ENCODE data around the gene SCAF8. TPM values are rescaled to one million over a fixed set of nuclear protein-coding genes. Genes with fewer than 3 reads are reported as not detected.
"Not testable (repeated sequence)": the region's sequence is repeated elsewhere in the genome, so short reads cannot be mapped to it uniquely, and the experiment has no call there.

SCAF8 gene
- polyA plus RNA-seq, 6 donors from 2014 or later = 11.2 to 25.4 (median 14.0) TPM

DNA sequence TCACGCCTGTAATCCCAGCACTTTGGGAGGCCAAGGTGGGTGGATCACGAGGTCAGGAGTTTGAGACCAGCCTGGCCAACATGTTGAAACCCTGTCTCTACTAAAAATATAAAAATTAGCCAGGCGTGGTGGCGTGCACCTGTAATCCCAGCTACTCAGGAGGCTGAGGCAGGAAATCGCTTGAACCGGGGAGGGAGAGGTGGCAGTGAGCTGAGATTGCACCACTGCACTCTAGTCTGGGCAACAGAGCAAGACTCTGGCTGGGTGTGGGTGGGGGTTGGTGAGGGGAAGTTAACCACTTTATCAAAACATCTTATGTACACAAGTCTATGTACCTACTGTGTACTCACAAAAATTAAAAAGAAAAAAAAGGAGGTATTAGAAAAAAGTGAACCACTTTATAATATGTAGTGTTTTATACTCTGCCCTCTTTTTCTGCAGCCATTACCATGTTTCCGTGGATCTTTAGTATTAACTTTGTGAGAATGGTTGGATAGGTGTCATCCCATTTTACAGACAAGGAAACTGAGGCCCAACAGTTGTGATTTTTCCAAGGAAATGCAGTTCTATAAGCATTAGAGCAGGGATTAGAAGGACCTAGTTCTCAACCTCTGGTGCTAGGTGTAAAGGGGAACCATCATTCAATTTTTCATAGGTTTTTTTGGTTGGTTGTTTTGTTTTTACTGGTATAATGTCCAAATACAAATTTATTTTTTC, 11.0 kb downstream of the SCAF8 start:
- peaks cover 40 to 85% (median 57%) of the 10 kb centered on the region in 3 donors for H3K4me1 Mint-ChIP-seq
- ATAC-seq (ENCODE audit: low read depth in 2 of 2) = peak; percentile 39 to 45
- not testable (repeated sequence) for H3K27me3 Mint-ChIP-seq, H3K9me3 Mint-ChIP-seq, DNase-seq
- H3K36me3 Mint-ChIP-seq = peaks cover 7 to 13% of the 10 kb centered on the region in 2 donors
- peak overlapping the region in 6 of 8 donors; percentile 20 to 69 (median 51) for H3K4me3 Mint-ChIP-seq
- peak overlapping the region in 4 of 6 donors; percentile 29 to 67 (median 43) for H3K27ac Mint-ChIP-seq

DNA sequence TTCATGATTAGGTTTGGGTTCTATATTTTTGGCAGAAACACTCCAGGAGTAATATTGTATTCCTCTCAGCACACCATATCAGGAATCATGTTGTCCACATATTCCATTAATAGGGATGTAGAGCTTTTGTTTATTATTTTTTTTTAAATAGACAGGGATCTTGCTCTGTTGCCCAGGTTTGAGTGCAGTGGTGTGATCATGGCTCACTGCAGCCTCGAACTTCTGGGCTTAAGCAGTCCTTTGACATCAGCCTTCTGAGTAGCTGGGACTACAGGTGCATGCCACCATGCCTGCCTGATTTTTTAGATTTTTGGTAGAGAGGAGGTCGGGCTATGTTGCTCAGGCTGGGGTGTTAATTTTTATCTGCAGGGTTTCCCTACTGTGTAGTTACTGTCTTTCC, 12.0 kb downstream of the SCAF8 start:
- H3K27me3 Mint-ChIP-seq = no peaks in the 10 kb centered on the region
- H3K4me3 Mint-ChIP-seq = peak overlapping the region in 2 of 8 donors; percentile 20 to 31
- H3K4me1 Mint-ChIP-seq = peaks cover 44 to 85% (median 57%) of the 10 kb centered on the region in 3 donors
- H3K9me3 Mint-ChIP-seq = peaks cover 0 to 2% (median 0%) of the 10 kb centered on the region in 7 donors
- no peak for DNase-seq
- H3K36me3 Mint-ChIP-seq = peaks cover 7 to 13% of the 10 kb centered on the region in 2 donors
- ATAC-seq (ENCODE audit: low read depth in 2 of 2) = no peak
- H3K27ac Mint-ChIP-seq = peak overlapping the region in 3 of 6 donors; percentile 3 to 65 (median 31)

DNA sequence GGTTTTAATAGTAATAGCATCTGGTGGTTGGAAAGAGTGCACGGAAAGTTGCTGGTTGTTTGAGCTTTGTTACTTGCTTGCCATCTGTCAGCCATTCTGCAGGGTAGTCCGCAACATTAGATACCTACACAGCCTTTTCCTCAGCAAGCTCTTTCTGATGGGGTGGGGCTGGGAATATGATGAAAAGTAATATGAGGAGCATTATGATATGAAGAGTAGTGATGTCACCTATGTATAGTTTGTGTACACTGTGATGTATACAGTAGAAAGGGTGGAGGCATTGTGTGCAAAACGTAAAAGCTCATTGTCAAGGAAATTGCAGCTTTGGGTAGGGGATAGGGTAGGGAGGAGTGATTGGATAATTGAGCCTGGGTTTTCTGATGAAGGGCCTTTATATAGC, 16.1 kb downstream of the SCAF8 start:
- no peaks in the 10 kb centered on the region for H3K27me3 Mint-ChIP-seq
- peaks cover 0 to 8% of the 10 kb centered on the region in 2 donors for H3K36me3 Mint-ChIP-seq
- no peak for DNase-seq
- peak overlapping the region in 2 of 8 donors; percentile 14 to 42 for H3K4me3 Mint-ChIP-seq
- peak overlapping the region in 3 of 6 donors; percentile 15 to 36 (median 24) for H3K27ac Mint-ChIP-seq
- ATAC-seq (ENCODE audit: low read depth in 2 of 2) = no peak
- H3K9me3 Mint-ChIP-seq = peaks cover 0 to 2% (median 0%) of the 10 kb centered on the region in 7 donors
- H3K4me1 Mint-ChIP-seq = peaks cover 35 to 72% (median 52%) of the 10 kb centered on the region in 3 donors

DNA sequence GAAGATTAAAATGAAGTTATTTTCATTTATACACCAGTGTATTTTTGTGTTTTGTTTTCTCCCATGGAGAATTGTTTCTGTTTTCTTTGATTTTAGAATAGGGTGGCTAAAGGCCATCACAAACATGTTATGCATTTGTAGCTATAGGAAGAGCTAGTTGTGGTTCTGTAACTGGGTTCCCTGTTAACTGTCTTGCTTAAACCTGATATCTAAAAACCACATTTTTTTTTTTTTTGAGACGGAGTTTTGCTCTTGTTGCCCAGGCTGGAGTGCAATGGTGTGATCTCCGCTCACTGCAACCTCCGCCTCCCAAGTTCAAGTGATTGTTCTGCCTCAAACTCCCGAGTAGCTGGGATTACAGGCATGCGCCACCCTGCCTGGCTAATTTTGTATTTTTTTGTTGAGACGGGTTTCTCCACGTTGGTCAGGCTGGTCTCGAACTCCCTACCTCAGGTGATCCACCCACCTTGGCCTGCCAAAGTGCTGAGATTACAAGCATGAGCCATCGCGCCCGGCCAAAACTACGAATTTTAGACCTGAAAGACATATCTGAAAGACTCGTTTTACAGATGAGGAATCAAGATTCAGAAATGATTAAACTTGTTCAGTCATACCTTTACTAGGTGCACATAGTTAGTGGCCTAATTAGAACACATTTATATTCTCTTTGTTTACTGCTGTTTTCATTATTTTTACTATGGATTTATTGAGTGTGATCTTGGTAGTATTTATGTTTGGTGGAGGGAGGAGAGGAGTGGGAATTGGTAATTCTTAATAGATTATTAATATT, 18.0 kb downstream of the SCAF8 start:
- H3K4me1 Mint-ChIP-seq = peaks cover 39 to 61% (median 45%) of the 10 kb centered on the region in 3 donors
- no peak for ATAC-seq (ENCODE audit: low read depth in 2 of 2)
- no peaks in the 10 kb centered on the region for H3K27me3 Mint-ChIP-seq
- no peaks in the 10 kb centered on the region for H3K9me3 Mint-ChIP-seq
- H3K4me3 Mint-ChIP-seq = no peak overlapping the region
- no peaks in the 10 kb centered on the region for H3K36me3 Mint-ChIP-seq
- no peak for DNase-seq
- peak overlapping the region in 1 of 6 donors; percentile 38 for H3K27ac Mint-ChIP-seq

DNA sequence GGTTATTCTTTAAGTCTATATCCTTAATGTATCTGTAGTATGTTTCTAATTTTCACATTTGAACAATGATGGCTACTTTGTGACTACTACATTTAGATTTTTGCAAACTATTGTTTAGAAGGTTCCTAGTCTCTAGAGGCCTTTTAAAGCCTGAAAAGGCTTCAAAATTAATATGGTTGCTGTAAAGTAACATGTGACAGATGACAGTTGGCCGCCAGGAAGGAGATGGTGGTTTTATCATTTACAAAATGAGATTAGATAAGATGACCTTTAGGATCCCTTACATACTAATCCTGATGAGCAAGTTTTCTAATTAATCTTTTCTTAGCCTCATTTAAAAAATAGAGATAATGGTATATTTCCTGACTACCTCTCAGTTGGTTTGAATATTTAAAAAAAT, 18.8 kb downstream of the SCAF8 start:
- no peaks in the 10 kb centered on the region for H3K36me3 Mint-ChIP-seq
- H3K4me3 Mint-ChIP-seq = no peak overlapping the region
- DNase-seq (no peak), ATAC-seq (ENCODE audit: low read depth in 2 of 2) (no peak)
- no peaks in the 10 kb centered on the region for H3K27me3 Mint-ChIP-seq
- no peaks in the 10 kb centered on the region for H3K9me3 Mint-ChIP-seq
- no peak overlapping the region for H3K27ac Mint-ChIP-seq
- peaks cover 38 to 58% (median 51%) of the 10 kb centered on the region in 3 donors for H3K4me1 Mint-ChIP-seq

DNA sequence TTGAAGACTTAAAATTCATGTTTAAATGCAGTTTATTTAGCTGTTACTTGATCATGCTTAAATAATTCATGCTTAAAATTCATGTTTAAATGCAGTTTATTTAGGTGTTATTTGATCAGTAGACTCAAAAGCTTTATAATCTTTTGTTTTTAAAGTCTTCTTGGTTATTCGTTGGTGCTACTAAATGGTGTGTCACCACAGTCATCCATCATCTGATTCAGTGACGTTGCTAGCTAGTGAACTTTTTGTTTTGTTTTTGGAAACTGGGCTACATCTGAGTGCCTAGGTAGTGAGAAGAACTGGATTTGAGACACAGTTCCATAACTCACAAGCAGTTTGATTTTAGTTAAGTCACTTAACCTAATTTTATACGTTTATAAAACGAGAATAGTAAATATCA, 20.9 kb downstream of the SCAF8 start:
- Mint-ChIP-seq H3K4me1 (peaks cover 51 to 67% (median 65%) of the 10 kb centered on the region in 3 donors), H3K36me3 (peaks cover 5 to 7% of the 10 kb centered on the region in 2 donors), H3K27ac (peak overlapping the region in 3 of 6 donors; percentile 41 to 73 (median 72)), H3K4me3 (no peak overlapping the region), H3K9me3 (peaks cover 0 to 2% (median 0%) of the 10 kb centered on the region in 7 donors), H3K27me3 (no peaks in the 10 kb centered on the region)
- ATAC-seq (ENCODE audit: low read depth in 2 of 2) (peak in 1 of 2 donors; percentile 43), DNase-seq (no peak)

DNA sequence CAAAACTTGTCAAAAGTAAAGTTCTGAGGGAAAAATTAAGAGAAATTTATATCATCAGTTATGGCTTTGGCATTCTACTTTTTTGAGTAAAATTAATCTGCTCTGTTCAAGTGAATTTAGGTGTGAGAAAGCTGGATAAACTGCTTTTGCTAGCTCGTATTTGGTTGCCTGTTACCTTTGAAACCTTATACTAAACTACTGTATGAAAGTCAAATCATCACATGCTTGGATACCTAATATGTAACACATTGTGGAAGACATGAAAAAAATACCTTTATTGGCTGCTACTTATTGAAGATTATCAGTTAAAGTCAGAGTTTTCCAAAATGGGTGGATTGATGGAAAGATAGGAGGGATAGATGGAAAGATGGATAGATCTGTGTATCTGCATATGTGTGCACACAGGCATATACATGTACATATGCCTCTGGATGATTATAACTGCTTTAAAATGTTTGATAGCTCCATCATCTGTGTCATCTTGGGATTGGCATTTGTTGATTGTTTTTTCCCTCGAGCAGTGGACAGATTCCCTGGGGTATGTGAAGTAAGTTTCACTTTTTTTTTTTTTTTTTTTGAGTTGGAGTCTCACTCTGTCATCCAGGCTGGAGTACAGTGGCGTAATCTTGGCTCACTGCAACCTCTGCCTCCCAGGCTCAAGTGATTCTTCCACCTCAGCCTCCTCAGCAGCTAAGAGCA, 24.3 kb downstream of the SCAF8 start:
- DNase-seq (no peak), ATAC-seq (ENCODE audit: low read depth in 2 of 2) (no peak)
- H3K27ac Mint-ChIP-seq = peak overlapping the region in 2 of 6 donors; percentile 36 to 71
- H3K27me3 Mint-ChIP-seq = no peaks in the 10 kb centered on the region
- peaks cover 6 to 9% of the 10 kb centered on the region in 2 donors for H3K36me3 Mint-ChIP-seq
- H3K4me1 Mint-ChIP-seq = peaks cover 44 to 53% (median 49%) of the 10 kb centered on the region in 3 donors
- no peak overlapping the region for H3K4me3 Mint-ChIP-seq
- peaks cover 0 to 2% (median 0%) of the 10 kb centered on the region in 7 donors for H3K9me3 Mint-ChIP-seq

DNA sequence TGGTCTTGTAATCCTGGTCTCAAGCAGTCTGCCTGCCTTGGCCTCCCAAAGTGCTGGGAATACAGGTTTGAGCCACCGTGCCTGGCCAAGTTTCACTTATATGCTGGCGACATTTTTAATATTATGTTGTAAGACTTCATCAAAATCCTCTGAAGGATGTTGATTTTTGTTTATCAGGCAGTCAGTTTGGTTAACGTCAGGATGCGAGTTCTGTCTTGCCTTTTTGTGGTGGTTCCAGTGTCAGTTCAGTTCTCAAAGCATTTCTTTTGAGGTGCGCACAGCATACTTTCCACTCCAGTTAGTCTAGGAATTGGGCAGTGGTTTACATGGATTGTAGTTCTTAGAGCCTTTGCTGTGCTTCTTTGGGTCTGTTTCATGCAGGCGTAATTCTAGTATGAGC, 24.9 kb downstream of the SCAF8 start:
- H3K4me3 Mint-ChIP-seq = peak overlapping the region in 1 of 8 donors; percentile 42
- no peak for DNase-seq
- H3K4me1 Mint-ChIP-seq = peaks cover 48 to 58% (median 53%) of the 10 kb centered on the region in 3 donors
- H3K27ac Mint-ChIP-seq = peak overlapping the region in 1 of 6 donors; percentile 36
- no peak for ATAC-seq (ENCODE audit: low read depth in 2 of 2)
- peaks cover 6 to 9% of the 10 kb centered on the region in 2 donors for H3K36me3 Mint-ChIP-seq
- H3K9me3 Mint-ChIP-seq = peaks cover 0 to 2% (median 0%) of the 10 kb centered on the region in 7 donors
- H3K27me3 Mint-ChIP-seq = no peaks in the 10 kb centered on the region

DNA sequence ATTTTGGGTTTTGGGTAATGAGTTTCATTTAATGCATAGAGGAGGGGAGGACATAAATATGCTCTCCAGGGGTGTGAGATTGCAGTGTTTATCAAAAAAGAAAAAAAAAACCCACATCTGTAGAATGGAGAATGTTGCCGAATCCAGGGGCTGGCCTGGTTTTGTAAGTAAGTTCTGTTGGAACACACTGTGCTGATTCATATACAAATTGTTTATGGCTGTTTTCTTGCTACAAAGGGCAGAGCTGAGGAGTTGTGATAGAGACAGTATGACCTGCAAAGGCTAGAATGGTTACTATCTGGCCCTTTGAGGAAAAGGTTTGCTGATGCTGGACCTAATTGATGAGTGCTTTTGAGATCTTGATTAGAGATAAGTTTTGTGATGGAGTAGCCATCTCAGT, 30.4 kb downstream of the SCAF8 start:
- Mint-ChIP-seq H3K27me3 (no peaks in the 10 kb centered on the region), H3K9me3 (peaks cover 0 to 3% (median 0%) of the 10 kb centered on the region in 7 donors), H3K27ac (peak overlapping the region in 4 of 6 donors; percentile 5 to 58 (median 22)), H3K4me3 (peak overlapping the region in 1 of 8 donors; percentile 10), H3K36me3 (peaks cover 5 to 6% of the 10 kb centered on the region in 2 donors), H3K4me1 (peaks cover 48 to 64% (median 62%) of the 10 kb centered on the region in 3 donors)
- ATAC-seq (ENCODE audit: low read depth in 2 of 2) (no peak), DNase-seq (no peak)

DNA sequence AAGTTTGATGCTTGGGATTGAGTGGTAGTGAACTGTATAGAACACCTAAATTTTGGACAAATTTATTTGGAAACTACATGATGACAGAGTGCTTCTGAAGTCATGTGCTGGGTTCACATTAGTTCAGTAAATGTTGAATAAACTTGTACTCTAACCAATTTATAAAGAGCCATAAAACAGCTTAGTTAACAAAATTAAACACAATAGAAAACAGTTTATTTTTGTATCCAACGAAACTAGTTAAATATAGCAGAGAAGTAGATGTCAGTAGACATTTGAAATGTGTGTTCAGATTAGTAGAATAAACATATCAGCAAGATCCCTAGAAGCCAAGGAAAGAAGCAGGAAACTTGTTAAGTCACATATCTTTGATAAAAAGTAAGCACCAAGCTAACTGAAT, 32.1 kb downstream of the SCAF8 start:
- DNase-seq (no peak), ATAC-seq (ENCODE audit: low read depth in 2 of 2) (no peak)
- H3K4me3 Mint-ChIP-seq = peak overlapping the region in 1 of 8 donors; percentile 25
- H3K27me3 Mint-ChIP-seq = no peaks in the 10 kb centered on the region
- peaks cover 53 to 69% (median 68%) of the 10 kb centered on the region in 3 donors for H3K4me1 Mint-ChIP-seq
- peaks cover 0 to 1% (median 0%) of the 10 kb centered on the region in 7 donors for H3K9me3 Mint-ChIP-seq
- no peak overlapping the region for H3K27ac Mint-ChIP-seq
- no peaks in the 10 kb centered on the region for H3K36me3 Mint-ChIP-seq

DNA sequence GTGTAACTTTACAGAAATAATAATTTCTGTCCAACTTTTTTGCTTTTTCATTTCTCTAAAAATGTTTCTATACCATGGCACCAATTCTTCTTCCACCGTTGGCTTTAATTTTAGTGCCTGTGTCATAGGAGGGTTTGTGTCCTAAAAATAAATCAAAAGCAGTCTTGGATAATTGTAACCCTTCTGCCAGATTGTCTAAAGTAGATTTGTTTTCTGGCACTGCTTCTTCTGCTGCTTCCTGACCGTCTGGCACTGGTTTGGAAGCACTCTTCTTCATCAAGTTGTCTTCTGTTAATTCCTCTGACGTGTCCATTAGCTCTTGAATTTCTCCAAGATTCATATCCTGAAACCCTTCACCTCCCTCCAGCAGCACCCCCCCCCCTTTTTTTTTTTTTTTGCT, 33.1 kb downstream of the SCAF8 start:
- H3K4me3 Mint-ChIP-seq = peak overlapping the region in 1 of 8 donors; percentile 71
- H3K27me3 Mint-ChIP-seq = no peaks in the 10 kb centered on the region
- H3K27ac Mint-ChIP-seq = peak overlapping the region in 4 of 6 donors; percentile 19 to 76 (median 38)
- no peak for ATAC-seq (ENCODE audit: low read depth in 2 of 2)
- DNase-seq = no peak
- peaks cover 58 to 77% (median 72%) of the 10 kb centered on the region in 3 donors for H3K4me1 Mint-ChIP-seq
- no peaks in the 10 kb centered on the region for H3K36me3 Mint-ChIP-seq
- peaks cover 0 to 1% (median 0%) of the 10 kb centered on the region in 7 donors for H3K9me3 Mint-ChIP-seq

DNA sequence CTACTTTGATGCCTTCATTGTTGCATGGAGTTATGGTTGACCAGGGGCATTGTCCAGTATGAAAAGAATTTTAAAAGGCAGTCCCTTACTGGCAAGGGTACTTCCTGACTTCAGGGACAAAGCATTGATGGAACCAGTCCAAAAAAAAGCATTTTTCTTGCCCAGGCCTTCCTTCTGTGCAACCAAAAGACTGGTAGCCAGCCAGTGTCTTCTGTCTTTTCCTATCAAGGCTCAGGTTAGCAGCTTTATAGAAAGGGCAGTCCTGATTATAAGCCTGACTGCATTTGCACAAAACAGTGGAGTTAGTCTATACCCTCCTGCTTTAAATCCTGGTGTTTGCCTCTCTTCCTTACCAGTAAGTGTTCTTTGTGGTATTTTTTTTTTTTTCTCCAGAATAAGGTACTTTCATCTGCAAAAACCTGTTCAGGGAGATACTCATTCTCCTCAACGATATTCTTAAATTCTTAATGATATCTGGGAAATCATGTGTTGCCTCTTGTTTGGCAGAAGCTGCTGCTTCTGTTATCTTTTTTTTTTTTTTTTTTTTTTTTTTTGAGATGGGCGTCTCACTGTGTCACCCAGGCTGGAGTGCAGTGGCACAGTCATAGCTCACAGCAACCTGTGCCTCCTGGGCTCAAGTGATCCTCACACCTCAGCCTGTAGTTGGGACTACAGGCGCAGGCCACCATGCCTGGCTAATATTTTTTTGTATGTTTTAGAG, 33.9 kb downstream of the SCAF8 start:
- Mint-ChIP-seq H3K27me3 (no peaks in the 10 kb centered on the region), H3K9me3 (peaks cover 0 to 1% (median 0%) of the 10 kb centered on the region in 7 donors), H3K27ac (peak overlapping the region in 3 of 6 donors; percentile 18 to 64 (median 45)), H3K36me3 (no peaks in the 10 kb centered on the region), H3K4me1 (peaks cover 62 to 77% (median 77%) of the 10 kb centered on the region in 3 donors), H3K4me3 (no peak overlapping the region)
- no peak for DNase-seq
- no peak for ATAC-seq (ENCODE audit: low read depth in 2 of 2)

Measured in naive B cell (primary cell).